Uterus (tissue), 2 donors: ENCODE measurements around the gene RAB6B.

Experiments used
- CTCF ChIP-seq, 4 experiments: fragments of 200-600 bp in 2 of 4; fragments of 450-650 bp in 2 of 4; sonication (generic) in 2 of 4; IDR thresholded peaks; one replicate each; pipeline ENCODE4 v1.5.1; 2016 to 2019; ENCODE audit warnings: antibody characterized with exemption in 4 of 4, mild to moderate bottlenecking in 2 of 4, moderate library complexity in 1 of 4
- POLR2A ChIP-seq, 2 donors: fragments of 450-650 bp; IDR thresholded peaks; one replicate each; pipeline ENCODE4 v1.6.1; 2016; ENCODE audit warnings: antibody characterized with exemption in 2 of 2, mild to moderate bottlenecking in 1 of 2, moderate library complexity in 1 of 2

DNA sequence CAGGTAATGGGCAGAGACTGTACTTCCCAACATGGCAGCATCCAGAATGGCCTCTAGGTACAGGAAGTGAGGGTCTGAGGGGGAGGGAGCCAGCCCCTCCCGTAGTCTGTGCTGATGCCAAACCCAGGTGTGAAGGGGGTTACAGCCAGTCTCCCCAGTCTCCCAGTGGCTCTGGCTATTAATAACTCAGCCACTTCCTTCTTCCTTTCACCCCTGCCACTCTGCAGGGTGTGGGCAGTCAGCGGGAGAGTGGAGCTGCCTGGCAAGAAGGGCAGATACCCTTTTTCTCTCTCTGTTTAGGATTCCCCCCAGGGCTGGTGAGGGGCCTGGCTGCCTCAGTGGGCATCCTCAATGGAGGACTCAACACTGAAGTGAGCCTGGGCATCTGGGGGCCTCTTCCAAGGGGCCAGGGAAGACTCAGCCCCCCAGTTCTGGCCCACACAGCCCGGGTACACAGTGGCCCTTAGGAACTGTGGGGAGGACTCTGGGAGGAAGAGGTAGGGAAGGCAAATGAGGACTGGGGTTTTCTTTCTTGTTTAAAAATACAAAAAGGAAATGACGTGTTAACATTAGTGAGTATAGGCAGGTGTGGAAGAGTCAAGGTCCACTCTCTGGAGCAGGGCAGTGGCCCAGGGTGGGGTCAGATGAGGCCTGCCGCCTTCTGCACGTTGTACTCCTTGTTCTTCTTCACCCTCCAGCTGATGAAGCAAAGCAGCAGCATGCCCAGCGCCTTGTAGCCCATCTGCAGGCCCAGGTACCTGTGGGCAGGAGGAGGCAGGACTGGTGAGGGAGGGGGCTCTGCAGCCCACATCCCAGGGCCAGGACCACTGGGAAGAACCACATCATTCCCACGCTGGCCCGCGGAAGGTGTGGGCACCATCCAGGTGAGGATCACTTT, 38.6 kb upstream of the RAB6B start:
- no peak for TF ChIP-seq CTCF (IDR thresholded peaks at IDR 0.05)
- TF ChIP-seq POLR2A (IDR thresholded peaks at IDR 0.05): no peak
